GM20000 (cell line): ENCODE results near the gene NFATC1.
A peak's percentile ranks its signal among the peaks of the same experiment; 100 is the strongest.

Experiments
- DNase-seq: peaks from one replicate; pipeline ENCODE4 v3.0.0; 2012; ENCODE audit warnings: low spot score
- CTCF ChIP-seq: IDR thresholded peaks from 2 replicates; pipeline ENCODE4 v1.5.1; 2012; ENCODE audit warnings: mild to moderate bottlenecking, control low read depth; ENCODE audit errors: extremely low read depth, missing control alignments

The NFATC1 gene

DNA sequence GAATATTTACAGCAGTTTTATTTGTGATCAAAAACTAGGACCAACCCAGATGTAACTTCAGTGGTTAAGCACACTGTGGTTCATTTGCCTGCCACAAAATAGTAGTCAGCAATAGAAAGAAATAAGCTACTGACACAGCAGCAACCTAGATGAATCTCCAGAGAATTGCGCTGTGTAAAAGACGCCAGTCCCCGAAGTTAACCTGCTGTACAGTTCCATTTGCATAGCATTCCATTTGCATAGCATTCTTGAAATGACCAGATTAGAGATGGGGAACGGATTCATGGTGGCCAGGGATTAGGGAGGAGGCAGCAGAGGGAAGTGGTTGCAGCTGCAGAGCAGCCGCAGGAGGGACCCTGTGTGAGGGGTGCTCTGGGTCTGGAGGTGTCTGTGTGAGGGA, 39.3 kb upstream of the NFATC1 start:
- DNase-seq, result peak; percentile 31
- TF ChIP-seq CTCF, result no peak

- no peak for TF ChIP-seq CTCF
Measured at GRCh38 chr18:79360933-79361332, 34.8 kb upstream of the NFATC1 start.

GRCh38 chr18:79361766-79362522, 33.8 kb upstream of the NFATC1 start:
- DNase-seq, result no peak
- TF ChIP-seq CTCF, result no peak

More at GRCh38 chr18:79360933-79361332, 34.8 kb upstream of the NFATC1 start:
- DNase-seq, result no peak

- no peak for DNase-seq
- TF ChIP-seq CTCF, result no peak
Measured at GRCh38 chr18:79365701-79366100, 30.0 kb upstream of the NFATC1 start.

GRCh38 chr18:79366177-79367094, 29.3 kb upstream of the NFATC1 start:
- TF ChIP-seq CTCF, result no peak

DNA sequence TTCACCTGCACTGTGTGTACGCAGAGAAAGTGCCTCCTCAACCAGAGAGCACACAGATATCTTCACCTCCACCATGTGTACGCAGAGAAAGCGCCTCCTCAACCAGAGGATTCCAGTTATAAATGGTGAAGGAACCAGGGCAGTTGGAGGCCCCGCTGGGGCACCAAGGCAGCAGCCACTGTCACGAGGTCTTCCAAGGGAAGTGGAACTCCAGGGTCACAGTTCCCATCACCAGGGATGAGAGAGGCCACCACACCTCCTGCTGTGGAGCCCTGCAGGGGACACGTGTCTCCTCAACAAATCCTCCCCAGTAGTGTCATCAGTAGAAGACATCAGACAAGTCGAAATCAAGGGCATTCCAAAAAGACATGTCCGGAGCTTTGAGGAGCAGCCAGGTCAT, 28.2 kb upstream of the NFATC1 start:
- TF ChIP-seq CTCF, result no peak
- DNase-seq, result no peak

More at GRCh38 chr18:79366177-79367094, 29.3 kb upstream of the NFATC1 start:
- DNase-seq, result no peak

DNA sequence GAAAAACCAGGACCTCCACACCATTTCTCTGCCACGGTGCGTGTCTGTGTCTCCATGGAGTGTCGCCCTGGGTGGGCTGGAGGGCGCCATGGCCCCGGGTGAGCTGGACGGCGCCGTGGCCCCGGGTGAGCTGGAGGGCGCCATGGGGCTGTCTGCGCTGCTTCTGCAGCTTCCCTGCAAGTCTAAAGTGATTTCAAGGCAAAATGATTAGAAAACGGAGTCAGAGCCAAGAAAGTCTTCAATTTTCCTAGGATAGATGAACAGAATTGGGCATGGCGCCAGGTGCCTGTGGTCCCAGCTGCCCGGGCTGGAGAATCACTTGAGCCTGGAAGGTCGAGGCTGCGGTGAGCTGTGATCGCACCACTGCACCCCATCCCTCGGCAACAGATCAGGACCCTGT, 27.7 kb upstream of the NFATC1 start:
- TF ChIP-seq CTCF, result no peak
- DNase-seq, result no peak
